HEK293 (cell line): ENCODE measurements around the gene SPTBN2.

Experiments used
- AEBP2 ChIP-seq: fragments of 450-650 bp; formaldehyde crosslinking; IDR thresholded peaks from 2 replicates; pipeline ENCODE4 v1.5.1; 2016; ENCODE audit warnings: missing biosample characterization, missing genetic modification characterization, borderline replicate concordance
- GLI2 ChIP-seq: fragments of 450-650 bp; formaldehyde crosslinking; IDR thresholded peaks from 2 replicates; pipeline ENCODE4; 2017; ENCODE audit warnings: missing biosample characterization, missing genetic modification characterization, low read depth, borderline replicate concordance
- PRDM2 ChIP-seq: fragments of 450-650 bp; formaldehyde crosslinking; IDR thresholded peaks from 2 replicates; pipeline ENCODE4 v1.5.1; 2016; ENCODE audit warnings: missing biosample characterization, missing genetic modification characterization, borderline replicate concordance
- PRDM6 ChIP-seq: fragments of 450-650 bp; formaldehyde crosslinking; IDR thresholded peaks from 2 replicates; pipeline ENCODE4 v1.5.1; 2017; ENCODE audit warnings: missing biosample characterization, missing genetic modification characterization
- YY2 ChIP-seq: fragments of 450-650 bp; formaldehyde crosslinking; IDR thresholded peaks from 2 replicates; pipeline ENCODE4 v1.5.1; 2016; ENCODE audit warnings: missing biosample characterization, missing genetic modification characterization
- ZBTB10 ChIP-seq: fragments of 450-650 bp; formaldehyde crosslinking; IDR thresholded peaks from 2 replicates; pipeline ENCODE4 v1.5.1; 2016; ENCODE audit warnings: missing biosample characterization, missing genetic modification characterization
- ZBTB44 ChIP-seq: fragments of 450-650 bp; IDR thresholded peaks from 2 replicates; pipeline ENCODE4 v1.5.1; 2018; ENCODE audit warnings: missing biosample characterization, mild to moderate bottlenecking, missing genetic modification characterization
- ZEB2 ChIP-seq: fragments of 450-650 bp; formaldehyde crosslinking; IDR thresholded peaks from 2 replicates; pipeline ENCODE4 v1.5.1; 2016; ENCODE audit warnings: missing biosample characterization, missing genetic modification characterization
- ZFP3 ChIP-seq: fragments of 450-650 bp; formaldehyde crosslinking; IDR thresholded peaks from 2 replicates; pipeline ENCODE4 v1.5.1; 2016; ENCODE audit warnings: low read depth, missing biosample characterization, missing genetic modification characterization
- ZNF121 ChIP-seq: fragments of 450-650 bp; formaldehyde crosslinking; IDR thresholded peaks from 2 replicates; pipeline ENCODE4 v1.5.1; 2016; ENCODE audit warnings: missing biosample characterization, missing genetic modification characterization
- ZNF2 ChIP-seq: fragments of 450-650 bp; formaldehyde crosslinking; IDR thresholded peaks from 2 replicates; pipeline ENCODE4 v1.5.1; 2016; ENCODE audit warnings: missing biosample characterization, missing genetic modification characterization
- ZNF211 ChIP-seq: fragments of 450-650 bp; formaldehyde crosslinking; IDR thresholded peaks from 2 replicates; pipeline ENCODE4 v1.5.1; 2016; ENCODE audit warnings: low read depth, missing biosample characterization, missing genetic modification characterization
- ZNF398 ChIP-seq: fragments of 450-650 bp; formaldehyde crosslinking; IDR thresholded peaks from 2 replicates; pipeline ENCODE4 v1.5.1; 2017; ENCODE audit warnings: missing biosample characterization, missing genetic modification characterization
- ZNF433 ChIP-seq: fragments of 450-650 bp; formaldehyde crosslinking; IDR thresholded peaks from 2 replicates; pipeline ENCODE4 v1.5.1; 2016; ENCODE audit warnings: missing biosample characterization, missing genetic modification characterization, low read depth
- ZNF473 ChIP-seq: fragments of 450-650 bp; formaldehyde crosslinking; IDR thresholded peaks from 2 replicates; pipeline ENCODE4 v1.5.1; 2017; ENCODE audit warnings: missing biosample characterization, missing genetic modification characterization
- ZNF585B ChIP-seq: fragments of 450-650 bp; formaldehyde crosslinking; IDR thresholded peaks from 2 replicates; pipeline ENCODE4 v1.5.1; 2016; ENCODE audit warnings: missing biosample characterization, missing genetic modification characterization
- ZNF621 ChIP-seq: fragments of 450-650 bp; formaldehyde crosslinking; IDR thresholded peaks from 2 replicates; pipeline ENCODE4 v1.5.1; 2017; ENCODE audit warnings: missing biosample characterization, missing genetic modification characterization
- ZNF670 ChIP-seq: fragments of 450-650 bp; formaldehyde crosslinking; IDR thresholded peaks from 2 replicates; pipeline ENCODE4 v1.5.1; 2016; ENCODE audit warnings: missing biosample characterization, missing genetic modification characterization, low read depth
- ZNF692 ChIP-seq: fragments of 450-650 bp; formaldehyde crosslinking; IDR thresholded peaks from 2 replicates; pipeline ENCODE4 v1.5.1; 2016; ENCODE audit warnings: missing biosample characterization, missing genetic modification characterization
- ZNF707 ChIP-seq: fragments of 450-650 bp; formaldehyde crosslinking; IDR thresholded peaks from 2 replicates; pipeline ENCODE4 v1.5.1; 2016; ENCODE audit warnings: missing biosample characterization, missing genetic modification characterization
- ZSCAN16 ChIP-seq: fragments of 450-650 bp; formaldehyde crosslinking; IDR thresholded peaks from 2 replicates; pipeline ENCODE4 v1.5.1; 2016; ENCODE audit warnings: missing biosample characterization, missing genetic modification characterization

SPTBN2 gene

GRCh38 chr11:66638177-66639065 lies 90.6 kb downstream of the SPTBN2 start, which contains the start of gene RBM4 (continued):
- TF ChIP-seq PRDM6 = no peak
- peak; percentile 92 for TF ChIP-seq ZBTB10 (tag by site-specific recombination)
- TF ChIP-seq ZNF211 (tag by site-specific recombination) = no peak
- TF ChIP-seq GLI2 (tag by site-specific recombination) = no peak
- no peak for TF ChIP-seq ZNF585B
- no peak for TF ChIP-seq ZSCAN16 (tag by site-specific recombination)
- TF ChIP-seq ZFP3 = no peak
- TF ChIP-seq ZNF692 (tag by site-specific recombination) = 0 out of 2 replicates have a peak, but pooled peaks have one; percentile 14
- no peak; the same call in 1 of the 2 replicates for TF ChIP-seq ZNF398
- TF ChIP-seq ZEB2 (tag by site-specific recombination) = peak; percentile 92
- no peak for TF ChIP-seq ZNF433 (tag by site-specific recombination)
- TF ChIP-seq ZNF2 (tag by site-specific recombination) = peak; percentile 51; the same call in 1 of the 2 replicates
- TF ChIP-seq YY2 (tag by site-specific recombination) = peak; percentile 30; the same call in 1 of the 2 replicates
- TF ChIP-seq ZNF473 (tag by site-specific recombination) = no peak
- no peak for TF ChIP-seq ZNF670 (tag by site-specific recombination)
- no peak for TF ChIP-seq AEBP2 (tag by site-specific recombination)
- no peak for TF ChIP-seq PRDM2 (tag by site-specific recombination)
- no peak for TF ChIP-seq ZNF621
- TF ChIP-seq ZBTB44 (tag by site-specific recombination) = no peak
- no peak for TF ChIP-seq ZNF707 (tag by site-specific recombination)
- no peak for TF ChIP-seq ZNF121 (tag by site-specific recombination)
